Lower leg skin (tissue), 4 donors: ENCODE measurements around the gene OR2B2. TPM values are rescaled to one million over a fixed set of nuclear protein-coding genes. Genes with fewer than 3 reads are reported as not detected.

Experiments used
- DNase-seq, 2 donors: peaks; one replicate each; pipeline ENCODE4 v3.0.0-alpha.2; 2019; ENCODE audit warnings: low spot score in 2 of 2
- H3K4me3 ChIP-seq: fragments of 200-600 bp; sonication (generic); 2 replicates; pipeline ENCODE4 v1.5.1; 2017; ENCODE audit warnings: mild to moderate bottlenecking, low read depth; ENCODE audit not compliant: poor library complexity, severe bottlenecking
- CTCF ChIP-seq, 3 donors: fragments of 450-650 bp; IDR thresholded peaks; one replicate each; pipeline ENCODE4 v1.5.1; 2016; ENCODE audit warnings: antibody characterized with exemption in 3 of 3, mild to moderate bottlenecking in 3 of 3, moderate library complexity in 2 of 3
- POLR2A ChIP-seq, 2 donors: fragments of 450-650 bp; IDR thresholded peaks; one replicate each; pipeline ENCODE4 v1.6.1; 2016 to 2017; ENCODE audit warnings: antibody characterized with exemption in 2 of 2, mild to moderate bottlenecking in 1 of 2, moderate library complexity in 1 of 2
- WGBS, 2 donors: methylation state at CpG; one replicate each; pipeline ENCODE4 v1.1.5; 2018; 5-methylcytosine and 5-hydroxymethylcytosine counted together
- intact Hi-C: fragments of 100-400 bp; cut with DNase I; formaldehyde crosslinking; loops from one replicate; pipeline ENCODE4 v1.15.0; 2023; ENCODE audit warnings: low total_unique reads
- total RNA-seq, 4 donors: library from RNA; depleted of rRNA; stranded (reverse); fragments of >200 nt; gene quantifications; one replicate each; pipeline ENCODE4 v1.1.0, GENCODE V29; 2016

OR2B2 gene
- total RNA-seq, 4 donors from 2014 or later, result not detected

- DNase-seq, result peak; percentile 67 to 93
- intact Hi-C loops, result no loop called here
Measured at GRCh38 chr6:27873021-27873940, 38.9 kb downstream of the OR2B2 start.

GRCh38 chr6:27872642-27873020 lies 39.6 kb downstream of the OR2B2 start:
- WGBS, 2 donors, result 0 to 1% methylated on average over 16 of the region's 16 CpGs
- TF ChIP-seq POLR2A (IDR thresholded peaks at IDR 0.05) (no peak), CTCF (IDR thresholded peaks at IDR 0.05) (no peak)
- peak overlapping the region; percentile 35 for H3K4me3 ChIP-seq
- no peak for DNase-seq
- intact Hi-C loops, result no loop called here

More at GRCh38 chr6:27873021-27873940, 38.9 kb downstream of the OR2B2 start:
- WGBS, 2 donors, result 1% methylated on average over 37 to 48 of the region's 50 CpGs
- TF ChIP-seq CTCF (IDR thresholded peaks at IDR 0.05) (no peak), POLR2A (IDR thresholded peaks at IDR 0.05) (no peak)
- H3K4me3 ChIP-seq, result peak overlapping the region; percentile 35

GRCh38 chr6:27871924-27872638 lies 40.1 kb downstream of the OR2B2 start:
- 1% methylated on average over 45 to 48 of the region's 49 CpGs for WGBS, 2 donors
- H3K4me3 ChIP-seq, result peak overlapping the region; percentile 35
- TF ChIP-seq CTCF (IDR thresholded peaks at IDR 0.05) (no peak), POLR2A (IDR thresholded peaks at IDR 0.05) (peak in 1 of 2 donors; percentile 70)
- DNase-seq, result peak; percentile 93 to 94
- intact Hi-C loops, result no loop called here

- TF ChIP-seq POLR2A (IDR thresholded peaks at IDR 0.05), result no peak
- TF ChIP-seq CTCF (IDR thresholded peaks at IDR 0.05), result no peak
- intact Hi-C loops, result no loop called here
Measured at GRCh38 chr6:27870291-27870870, 41.8 kb downstream of the OR2B2 start.

GRCh38 chr6:27868311-27868710 lies 43.9 kb downstream of the OR2B2 start:
- 91 to 92% methylated on average over 3 of the region's 3 CpGs for WGBS, 2 donors
- intact Hi-C loops, result no loop called here
- DNase-seq, result no peak
- TF ChIP-seq CTCF (IDR thresholded peaks at IDR 0.05), result no peak
- TF ChIP-seq POLR2A (IDR thresholded peaks at IDR 0.05), result no peak
- no peak overlapping the region for H3K4me3 ChIP-seq

More at GRCh38 chr6:27870291-27870870, 41.8 kb downstream of the OR2B2 start:
- H3K4me3 ChIP-seq, result no peak overlapping the region
- no peak for DNase-seq
- 77 to 85% methylated on average over 9 of the region's 9 CpGs for WGBS, 2 donors
